NB4 (cell line): Measurements from ENCODE around the gene ARHGAP15.

Experiments used
- DNase-seq: peaks from one replicate; pipeline ENCODE4 v3.0.0; 2010; ENCODE audit warnings: low read depth
- H3K4me3 ChIP-seq: one replicate; pipeline ENCODE4 v1.5.1; 2011; ENCODE audit warnings: mild to moderate bottlenecking, low read depth, low read length, moderate library complexity
- MYC ChIP-seq: IDR thresholded peaks from 2 replicates; pipeline ENCODE4 v1.6.1; 2011; ENCODE audit warnings: low read depth, low read length
- POLR2A ChIP-seq: IDR thresholded peaks from 2 replicates; pipeline ENCODE4 v1.6.1; 2011; ENCODE audit warnings: mild to moderate bottlenecking; ENCODE audit not compliant: insufficient read length; ENCODE audit errors: extremely low read depth
- TF ChIP-seq, protein P1 (sequence below): IDR thresholded peaks from 2 replicates; pipeline ENCODE4 v1.6.1; 2011; ENCODE audit warnings: low read depth, low read length
- TF ChIP-seq, protein P2 (sequence below): IDR thresholded peaks from one replicate; pipeline ENCODE4 v1.5.1; 2012; ENCODE audit warnings: low read depth, low read length

Gene ARHGAP15

DNA sequence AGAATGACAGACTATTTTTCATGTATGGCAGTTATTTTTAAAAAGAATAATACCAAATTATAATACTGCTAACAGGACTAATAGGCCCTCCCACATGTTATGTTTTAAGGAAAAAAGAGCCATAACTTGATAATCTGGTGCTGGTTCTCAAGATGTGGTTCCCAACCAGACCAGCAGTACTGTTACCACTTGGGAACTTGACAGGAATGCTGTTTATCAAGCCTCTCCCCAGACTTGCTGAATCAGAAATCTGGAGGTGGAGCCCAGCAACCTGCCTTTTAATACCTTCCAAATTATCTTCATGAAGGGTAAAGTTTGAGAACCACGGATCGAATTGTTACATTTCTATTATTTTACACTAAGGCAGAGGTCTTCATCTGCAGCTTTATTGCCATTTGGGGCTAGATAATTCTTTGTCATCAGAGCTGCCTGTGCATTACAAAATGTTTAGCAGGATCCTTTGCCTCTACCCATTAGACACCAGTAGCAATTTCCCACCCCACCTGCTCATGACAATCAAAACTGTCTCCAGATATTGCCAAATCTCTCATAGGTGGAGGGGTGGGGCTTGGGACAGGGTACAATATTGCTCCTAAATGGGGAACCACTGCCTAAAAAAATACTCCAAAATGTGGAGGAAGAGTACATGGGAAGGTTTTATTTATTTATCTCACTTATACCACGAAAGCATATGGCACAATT is 629.6 kb downstream of the ARHGAP15 start:
- no peak for TF ChIP-seq MYC
- no peak for DNase-seq
- no peak overlapping the region for H3K4me3 ChIP-seq

DNA sequence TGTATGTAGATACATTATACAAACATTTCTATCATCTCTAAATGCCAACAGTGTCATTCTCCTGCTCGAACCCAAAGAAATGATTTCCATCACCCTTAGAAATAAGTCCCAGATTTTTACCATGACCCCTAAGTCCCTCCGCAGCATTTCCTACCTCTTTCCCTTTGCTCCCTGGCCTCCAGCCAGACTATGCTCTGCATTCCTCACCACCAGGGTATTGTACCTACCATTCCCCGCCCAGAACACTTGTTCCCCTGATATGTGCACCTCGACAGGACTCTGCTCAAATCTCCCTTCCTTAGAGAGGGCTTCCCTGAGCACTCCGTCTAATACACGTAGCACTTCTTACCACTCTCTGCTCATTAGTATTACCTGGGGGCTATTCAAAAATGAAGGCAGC is 630.2 kb downstream of the ARHGAP15 start:
- no peak for DNase-seq
- no peak overlapping the region for H3K4me3 ChIP-seq
- TF ChIP-seq, protein P1, sequence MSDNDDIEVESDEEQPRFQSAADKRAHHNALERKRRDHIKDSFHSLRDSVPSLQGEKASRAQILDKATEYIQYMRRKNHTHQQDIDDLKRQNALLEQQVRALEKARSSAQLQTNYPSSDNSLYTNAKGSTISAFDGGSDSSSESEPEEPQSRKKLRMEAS = no peak
- no peak for TF ChIP-seq MYC
- TF ChIP-seq, protein P2, sequence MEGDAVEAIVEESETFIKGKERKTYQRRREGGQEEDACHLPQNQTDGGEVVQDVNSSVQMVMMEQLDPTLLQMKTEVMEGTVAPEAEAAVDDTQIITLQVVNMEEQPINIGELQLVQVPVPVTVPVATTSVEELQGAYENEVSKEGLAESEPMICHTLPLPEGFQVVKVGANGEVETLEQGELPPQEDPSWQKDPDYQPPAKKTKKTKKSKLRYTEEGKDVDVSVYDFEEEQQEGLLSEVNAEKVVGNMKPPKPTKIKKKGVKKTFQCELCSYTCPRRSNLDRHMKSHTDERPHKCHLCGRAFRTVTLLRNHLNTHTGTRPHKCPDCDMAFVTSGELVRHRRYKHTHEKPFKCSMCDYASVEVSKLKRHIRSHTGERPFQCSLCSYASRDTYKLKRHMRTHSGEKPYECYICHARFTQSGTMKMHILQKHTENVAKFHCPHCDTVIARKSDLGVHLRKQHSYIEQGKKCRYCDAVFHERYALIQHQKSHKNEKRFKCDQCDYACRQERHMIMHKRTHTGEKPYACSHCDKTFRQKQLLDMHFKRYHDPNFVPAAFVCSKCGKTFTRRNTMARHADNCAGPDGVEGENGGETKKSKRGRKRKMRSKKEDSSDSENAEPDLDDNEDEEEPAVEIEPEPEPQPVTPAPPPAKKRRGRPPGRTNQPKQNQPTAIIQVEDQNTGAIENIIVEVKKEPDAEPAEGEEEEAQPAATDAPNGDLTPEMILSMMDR = no peak

DNA sequence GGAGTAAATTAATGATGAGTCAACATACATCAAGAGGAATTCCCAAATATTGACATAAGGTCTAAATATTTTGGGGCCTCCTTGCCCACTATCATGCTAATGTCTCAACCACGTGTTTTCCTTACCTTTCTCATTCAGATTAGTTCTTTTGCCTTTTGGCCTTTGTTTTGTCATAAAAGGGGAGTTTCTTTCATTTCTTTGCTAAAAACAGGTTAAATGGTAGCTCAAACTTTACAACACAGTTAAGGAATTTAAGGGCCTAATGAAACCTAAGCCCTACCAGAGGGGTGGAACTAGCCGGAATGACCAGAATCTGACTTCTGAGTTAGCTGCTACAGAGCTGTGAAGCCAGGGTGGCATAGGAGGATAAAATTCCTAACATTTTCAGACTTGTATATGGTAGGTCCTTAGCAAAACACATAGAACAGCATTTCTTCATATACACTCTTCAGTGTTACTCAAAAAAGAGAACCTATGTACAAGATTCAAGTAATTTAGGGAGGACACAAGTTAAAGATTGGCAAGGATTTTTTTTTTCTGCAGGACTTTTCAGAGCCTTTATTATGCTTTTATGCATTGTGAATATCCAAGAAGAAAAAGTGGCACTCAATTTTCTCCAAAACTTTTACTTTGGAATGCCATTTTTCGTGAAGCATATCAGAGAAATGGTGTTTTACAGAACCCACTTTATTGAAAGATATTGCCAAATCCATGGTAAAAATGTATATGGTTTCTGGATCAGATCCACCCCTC is 633.1 kb downstream of the ARHGAP15 start:
- H3K4me3 ChIP-seq = no peak overlapping the region
- TF ChIP-seq, protein P1 = no peak
- TF ChIP-seq MYC (no peak), POLR2A (no peak)
- no peak for DNase-seq

DNA sequence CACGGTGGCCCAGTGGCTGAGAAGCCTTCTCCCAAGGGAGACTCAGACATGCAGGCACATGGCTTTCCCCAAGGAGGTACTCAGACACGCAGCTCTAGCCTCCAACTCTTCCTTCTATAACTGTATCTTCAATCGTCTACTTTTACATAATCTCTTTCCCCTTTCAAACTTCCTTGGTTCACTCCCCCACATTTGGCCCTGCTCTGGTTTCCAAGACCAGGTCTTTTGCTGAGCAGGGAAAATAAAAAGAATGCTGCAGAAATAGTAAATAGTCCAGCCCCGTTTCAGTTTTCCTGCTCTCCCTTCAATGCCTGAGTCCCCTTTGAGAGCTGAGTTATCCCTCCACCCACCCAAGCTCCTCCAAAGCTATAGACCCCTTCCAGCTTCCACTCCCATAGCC is 635.0 kb downstream of the ARHGAP15 start:
- TF ChIP-seq, protein P2 = no peak
- TF ChIP-seq, protein P1 = no peak
- H3K4me3 ChIP-seq = no peak overlapping the region
- DNase-seq = peak; percentile 26

DNA sequence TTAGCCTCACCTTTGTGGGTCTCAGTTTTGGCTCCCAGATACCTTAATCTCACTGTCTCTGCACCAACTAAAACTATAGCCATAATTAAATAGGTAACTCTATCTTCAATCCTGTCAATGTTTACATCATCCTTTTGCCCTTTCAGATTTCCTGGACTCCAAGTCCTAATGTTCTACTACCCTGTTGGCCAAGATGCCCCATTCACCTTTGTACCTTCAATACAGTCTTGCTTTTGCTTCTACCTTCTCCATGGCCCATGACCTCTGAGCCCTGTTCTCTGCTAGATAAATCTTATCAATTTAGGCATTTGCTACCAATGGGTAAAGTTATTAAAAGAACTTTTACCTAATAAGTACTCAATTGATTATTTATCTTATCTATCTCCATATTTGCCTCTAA is 635.5 kb downstream of the ARHGAP15 start:
- no peak for DNase-seq
- TF ChIP-seq MYC = no peak
- no peak overlapping the region for H3K4me3 ChIP-seq

DNA sequence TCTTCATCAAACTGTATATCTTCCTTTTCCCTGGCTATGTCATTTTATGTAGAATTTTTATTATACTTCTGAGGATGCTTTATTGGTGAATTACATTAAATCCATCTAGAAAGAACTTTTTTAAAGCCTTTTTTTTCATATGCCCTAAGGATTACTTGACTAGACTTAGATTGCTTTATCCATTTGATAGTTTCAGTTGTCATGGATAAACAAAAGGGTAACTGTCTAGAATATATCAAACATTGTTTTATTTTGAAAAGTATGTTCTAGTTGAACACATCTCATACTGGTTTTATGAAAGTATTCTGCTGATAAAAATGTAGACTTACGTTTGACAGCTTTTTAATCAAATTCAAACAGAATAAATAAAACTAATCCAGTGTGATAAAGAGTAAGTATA is 639.8 kb downstream of the ARHGAP15 start:
- TF ChIP-seq, protein P1 = no peak
- TF ChIP-seq POLR2A (no peak), MYC (no peak)
- TF ChIP-seq, protein P2 = no peak
- no peak overlapping the region for H3K4me3 ChIP-seq
- no peak for DNase-seq

DNA sequence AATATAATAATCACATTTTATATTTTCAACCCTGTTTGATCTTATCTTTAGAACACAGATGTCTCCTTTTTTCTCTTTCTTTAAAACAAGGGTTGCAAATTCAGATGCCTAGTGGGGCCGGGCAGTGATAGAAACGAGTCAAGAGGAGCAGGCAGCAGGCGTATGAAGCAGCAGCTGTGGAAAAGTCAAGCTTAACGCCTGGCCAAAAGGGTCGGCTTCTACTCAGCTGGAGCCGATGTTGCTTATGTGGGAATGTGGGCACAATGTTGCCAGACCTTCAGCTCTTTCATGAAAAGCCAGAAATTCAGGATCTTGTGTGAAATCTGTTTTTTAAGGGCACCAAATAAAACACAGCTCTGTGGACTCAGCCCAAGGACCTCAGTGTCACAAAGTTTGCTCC is 642.7 kb downstream of the ARHGAP15 start:
- no peak overlapping the region for H3K4me3 ChIP-seq
- TF ChIP-seq POLR2A (no peak), MYC (no peak)
- TF ChIP-seq, protein P1 = no peak
- TF ChIP-seq, protein P2 = no peak

More for the DNA sequence above, 642.7 kb downstream of the ARHGAP15 start:
- no peak for DNase-seq
